GM21423 (cell line): Measurements from ENCODE around the gene PRDX3.
"Not testable (repeated sequence)": the region's sequence is repeated elsewhere in the genome, so short reads cannot be mapped to it uniquely, and the experiment has no call there.

ENCODE experiments used
- ATAC-seq: cut with Tn5 transposase; IDR thresholded peaks from one replicate; pipeline ENCODE4 v1.9.1; 2021; ENCODE audit warnings: mild to moderate bottlenecking, moderate library complexity; ENCODE audit not compliant: unreplicated experiment

The PRDX3 gene

GRCh38 chr10:119165171-119166117, 13.2 kb downstream of the PRDX3 start, which contains the start of gene SFXN4:
TSS of gene SFXN4 (minus strand) at chr10:119165714. CDS start at chr10:119165647, 67 bp downstream.
- ATAC-seq, result peak; percentile 93

GRCh38 chr10:119162452-119163092, 16.0 kb downstream of the PRDX3 start:
- no peak for ATAC-seq

DNA sequence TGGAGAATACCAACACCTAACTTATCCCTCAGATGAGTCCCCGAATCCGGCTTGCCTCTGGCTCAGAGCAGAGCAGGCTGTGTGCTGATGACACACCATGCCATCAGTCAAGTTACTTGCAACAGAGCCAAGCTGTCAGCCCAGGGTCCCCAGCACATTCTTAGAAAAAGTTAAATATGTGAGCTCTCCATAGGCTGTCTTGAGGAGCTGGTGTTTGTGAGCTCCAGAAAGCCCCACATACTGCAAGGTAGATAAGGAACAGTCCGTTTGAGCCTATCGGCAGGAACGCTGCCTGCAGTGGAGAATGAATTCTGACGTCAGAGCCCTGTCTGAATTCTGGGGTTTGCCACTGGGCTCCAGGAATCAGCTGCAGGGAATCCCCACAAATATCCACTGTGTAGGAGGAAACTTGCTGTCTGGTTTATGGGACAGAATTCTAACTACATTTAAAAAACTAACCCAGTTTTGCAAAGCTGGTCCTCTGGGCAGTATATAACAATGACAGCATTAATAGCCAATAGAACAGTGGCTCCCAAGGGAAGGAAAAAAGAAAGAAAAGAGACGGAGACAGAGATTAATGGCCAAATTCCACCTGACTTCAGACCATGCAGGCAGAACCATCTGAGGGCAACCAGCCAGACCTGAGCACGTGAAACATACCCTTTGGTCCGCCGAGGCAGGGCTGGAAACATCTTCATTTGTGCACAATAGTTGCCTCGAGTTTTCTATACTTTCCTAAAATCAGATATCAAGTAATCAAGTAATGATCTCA, 16.7 kb downstream of the PRDX3 start:
- no peak for ATAC-seq

GRCh38 chr10:119159332-119159731, 19.3 kb downstream of the PRDX3 start:
- ATAC-seq, result no peak

DNA sequence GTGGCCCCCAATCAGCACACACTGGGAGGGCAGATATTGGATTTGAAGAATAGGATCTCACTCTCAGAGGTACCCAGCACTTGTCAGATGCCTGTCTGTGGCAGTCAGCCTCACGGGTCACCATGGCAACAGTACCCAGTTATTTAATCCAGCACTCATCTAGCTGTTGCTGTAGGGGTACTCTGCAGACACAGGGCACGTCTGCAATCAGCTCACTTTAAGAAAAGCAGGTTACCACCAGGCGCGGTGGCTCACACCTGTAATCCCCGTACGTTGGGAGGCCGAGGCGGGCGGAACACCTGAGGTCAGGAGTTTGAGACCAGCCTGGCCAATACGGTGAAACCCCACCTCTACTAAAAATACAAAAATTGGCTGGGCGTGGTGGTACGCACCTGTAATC, 25.0 kb downstream of the PRDX3 start:
- no peak for ATAC-seq

DNA sequence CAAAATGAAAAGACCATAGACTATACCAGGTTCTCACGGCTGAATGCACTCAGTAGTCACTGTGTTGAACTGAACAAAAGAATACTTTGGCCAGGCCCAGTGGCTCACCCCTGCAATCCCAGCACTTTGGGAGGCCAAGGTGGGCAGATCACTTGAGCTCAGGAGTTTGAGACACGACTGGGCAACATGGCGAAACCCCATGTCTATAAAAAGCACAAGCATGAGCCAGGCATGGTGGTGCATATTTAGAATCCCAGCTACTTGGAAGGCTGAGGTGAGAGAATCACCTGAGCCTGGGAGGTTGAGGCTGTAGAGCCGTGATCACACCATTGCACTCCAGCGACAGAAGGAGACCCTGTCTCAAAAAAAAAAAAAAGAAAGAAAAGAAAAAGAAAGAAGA, 25.6 kb downstream of the PRDX3 start:
- ATAC-seq, result no peak

DNA sequence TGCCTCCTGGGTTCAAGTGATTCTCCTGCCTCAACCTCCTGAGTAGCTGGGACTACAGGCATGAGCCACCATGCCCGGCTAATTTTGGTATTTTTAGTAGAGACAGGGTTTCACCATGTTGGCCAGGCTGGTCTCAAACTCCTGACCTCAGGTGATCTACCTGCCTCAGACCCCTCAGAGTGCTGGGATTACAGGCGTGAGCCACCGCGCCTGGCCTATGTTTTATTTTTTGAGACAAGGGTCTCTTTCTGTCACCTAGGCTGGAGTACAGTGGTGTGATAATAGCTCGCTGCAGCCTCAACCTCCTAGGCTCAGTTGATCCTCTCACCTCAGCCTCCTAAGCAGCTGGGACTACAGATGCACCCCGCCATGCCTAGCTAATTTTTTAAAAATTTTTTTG, 27.0 kb downstream of the PRDX3 start:
- ATAC-seq, result not testable (repeated sequence)

DNA sequence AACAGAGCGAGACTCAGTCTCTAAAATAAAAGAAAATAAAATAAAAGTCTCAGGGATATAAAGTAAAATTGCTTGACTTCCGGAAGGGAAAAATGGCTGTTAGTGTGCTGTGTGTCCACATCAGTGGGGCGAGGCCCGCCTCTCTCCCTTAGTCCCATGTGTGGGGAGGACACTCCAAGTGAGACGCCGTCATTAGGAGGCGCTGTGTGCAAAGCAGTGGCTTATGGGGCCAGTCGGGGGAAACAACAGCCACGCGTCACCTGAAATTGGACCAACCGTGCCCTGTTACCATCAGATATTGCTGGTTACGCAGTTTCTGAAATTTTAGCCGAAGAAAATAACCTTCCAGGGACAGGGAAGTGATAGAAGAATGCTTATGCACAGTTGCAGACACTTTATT, 28.9 kb downstream of the PRDX3 start:
- no peak for ATAC-seq

DNA sequence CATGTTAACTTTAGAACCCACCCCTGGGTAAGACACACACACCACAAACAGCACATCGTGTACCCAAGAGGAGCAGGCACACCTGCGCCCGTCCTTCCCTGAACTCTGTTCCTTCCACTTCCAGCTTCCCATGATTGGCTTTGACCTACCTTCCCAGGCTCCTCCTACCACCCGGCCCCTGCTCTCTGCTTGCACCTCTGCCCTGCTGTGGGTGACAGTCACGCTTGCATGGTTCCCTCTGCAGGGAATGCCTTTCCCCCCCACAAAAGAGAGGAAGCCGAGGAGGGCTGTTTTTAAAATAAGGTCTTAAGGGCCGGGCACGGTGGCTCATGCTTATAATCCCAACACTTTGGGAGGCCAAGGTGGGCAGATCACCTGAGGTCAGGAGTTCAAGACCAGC, 29.5 kb downstream of the PRDX3 start:
- no peak for ATAC-seq

DNA sequence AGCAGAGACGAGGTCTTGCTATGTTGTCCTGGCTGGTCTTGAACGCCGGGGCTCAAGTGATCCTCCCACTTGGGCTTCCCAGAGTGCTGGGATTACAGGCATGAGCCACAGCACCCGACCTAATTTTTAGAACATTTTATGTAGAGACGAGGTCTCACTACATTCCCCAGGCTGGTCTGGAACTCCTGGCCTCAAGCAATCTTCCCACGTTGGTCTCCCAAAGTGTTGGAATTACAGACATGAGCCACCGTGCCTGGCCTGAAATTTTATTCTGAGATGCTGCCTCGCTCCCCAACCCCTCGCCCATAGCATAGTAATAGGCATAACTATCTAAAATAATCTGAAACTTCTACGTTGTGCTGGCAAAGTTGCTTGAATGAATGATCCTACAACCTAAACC, 35.0 kb downstream of the PRDX3 start:
- ATAC-seq, result no peak

DNA sequence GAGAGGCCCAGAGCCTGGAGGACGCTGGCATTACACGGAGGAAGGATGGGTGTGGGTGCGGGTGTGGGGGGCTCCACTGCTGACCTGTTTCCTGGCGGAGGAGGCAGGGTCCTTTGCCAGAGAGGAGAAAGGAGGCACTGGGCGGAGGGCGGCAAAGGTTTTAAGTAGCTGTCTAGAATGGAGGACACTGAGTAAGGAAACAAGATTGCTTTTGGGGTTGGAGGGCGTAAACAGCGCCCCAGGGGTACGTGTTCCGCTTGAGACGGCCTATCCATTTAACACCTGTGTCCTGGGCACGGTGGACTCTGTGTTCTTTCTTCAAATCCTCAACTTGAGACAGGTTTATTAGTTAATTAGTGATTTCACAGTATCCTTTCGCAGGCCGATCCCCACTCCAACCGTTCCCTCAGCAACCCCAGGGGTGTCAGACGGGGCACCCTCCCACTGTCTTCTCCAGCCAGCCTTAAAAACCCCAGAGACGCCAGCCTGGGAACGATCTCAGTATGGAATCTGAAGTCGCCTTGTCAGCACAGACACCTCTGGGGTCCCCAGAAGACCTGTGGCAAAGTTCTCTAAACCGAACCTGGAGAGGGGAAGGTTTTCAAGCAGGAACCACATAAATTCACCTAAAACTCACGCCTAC, 37.9 kb downstream of the PRDX3 start:
- no peak for ATAC-seq

- no peak for ATAC-seq
Observed at GRCh38 chr10:119139464-119140067, 39.0 kb downstream of the PRDX3 start.

DNA sequence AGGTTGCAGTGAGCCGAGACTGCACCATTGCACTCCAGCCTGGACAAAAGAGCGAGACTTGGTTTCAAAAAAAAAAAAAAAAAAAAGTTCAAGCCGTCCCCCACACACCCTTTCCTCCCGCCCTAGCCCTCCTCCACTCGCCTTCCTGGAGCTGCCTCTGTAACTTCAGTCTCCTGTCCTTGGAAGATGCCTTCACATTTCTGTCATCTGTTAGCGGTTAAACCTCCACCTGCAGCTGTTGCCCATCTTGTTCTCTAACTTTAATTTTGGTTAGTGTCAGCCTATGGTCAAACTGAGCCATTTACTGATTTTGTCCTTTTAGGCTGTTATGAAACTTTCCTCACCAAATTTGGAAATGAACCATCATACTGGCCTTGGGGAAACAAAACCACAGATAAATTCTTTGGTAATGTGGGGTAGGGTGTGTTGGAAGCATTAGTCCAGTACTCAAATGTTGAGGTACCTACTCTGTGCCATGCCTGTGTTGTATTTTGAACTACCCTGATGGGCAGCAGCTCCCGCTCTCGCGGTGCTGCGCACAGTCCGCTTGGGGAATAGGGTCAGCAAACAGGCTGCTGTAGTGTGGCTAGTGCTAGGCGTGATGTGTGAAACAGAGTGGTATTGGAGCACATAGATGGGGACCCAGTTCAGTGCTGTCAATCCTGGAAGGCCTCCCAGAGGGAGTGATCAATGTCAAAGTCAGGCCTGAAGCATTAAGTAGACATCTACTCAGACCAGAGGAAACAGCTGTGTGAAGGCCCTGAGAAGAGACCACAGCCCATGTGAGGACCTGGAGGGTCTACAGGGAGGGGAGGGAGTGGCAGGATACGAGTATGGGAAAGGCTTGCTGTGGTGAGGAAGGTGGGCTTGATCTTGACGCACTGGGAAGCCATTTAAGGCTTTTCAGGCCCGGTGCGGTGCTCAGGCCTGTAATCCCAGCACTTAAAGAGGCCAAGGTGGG, 40.0 kb downstream of the PRDX3 start:
- ATAC-seq, result no peak

- ATAC-seq, result not testable (repeated sequence)
Observed at GRCh38 chr10:119137878-119138277, 40.7 kb downstream of the PRDX3 start.

- ATAC-seq, result no peak
Observed at GRCh38 chr10:119136084-119136483, 42.5 kb downstream of the PRDX3 start.

DNA sequence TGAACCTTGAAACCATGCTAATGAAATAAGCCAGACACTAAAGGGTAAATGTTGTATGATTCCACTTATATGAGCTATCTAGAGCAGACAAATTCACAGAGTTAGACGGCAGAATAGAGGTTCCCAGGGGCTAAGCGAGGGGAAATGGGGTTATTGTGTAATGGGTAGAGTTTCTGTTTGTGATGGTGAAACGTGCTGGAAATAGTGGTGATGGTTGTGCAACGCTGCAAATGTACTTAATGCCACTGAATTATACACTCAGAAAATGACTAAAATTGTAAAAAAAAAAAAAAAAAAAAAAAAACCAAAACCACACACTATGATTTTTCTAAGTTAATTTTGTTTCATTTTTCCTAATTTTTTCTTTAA, 43.1 kb downstream of the PRDX3 start:
- ATAC-seq, result no peak

DNA sequence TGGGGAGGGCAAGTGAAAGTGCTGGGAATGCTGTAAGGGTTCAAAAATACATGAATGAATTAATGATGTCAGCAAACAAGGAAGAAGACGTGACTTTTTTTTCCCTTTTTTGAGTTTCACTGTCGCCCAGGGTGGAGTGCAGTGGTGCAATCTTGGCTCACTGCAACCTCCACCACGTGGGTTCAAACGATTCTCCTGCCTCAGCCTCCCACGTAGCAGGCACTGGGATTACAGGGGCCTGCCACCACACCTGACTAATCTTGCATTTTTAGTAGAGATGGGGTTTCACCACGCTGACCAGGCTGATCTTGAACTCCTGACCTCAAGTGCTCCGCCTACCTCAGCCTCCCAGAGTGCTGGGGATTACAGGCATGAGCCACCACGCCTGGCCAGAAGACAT, 44.7 kb downstream of the PRDX3 start:
- ATAC-seq, result no peak

DNA sequence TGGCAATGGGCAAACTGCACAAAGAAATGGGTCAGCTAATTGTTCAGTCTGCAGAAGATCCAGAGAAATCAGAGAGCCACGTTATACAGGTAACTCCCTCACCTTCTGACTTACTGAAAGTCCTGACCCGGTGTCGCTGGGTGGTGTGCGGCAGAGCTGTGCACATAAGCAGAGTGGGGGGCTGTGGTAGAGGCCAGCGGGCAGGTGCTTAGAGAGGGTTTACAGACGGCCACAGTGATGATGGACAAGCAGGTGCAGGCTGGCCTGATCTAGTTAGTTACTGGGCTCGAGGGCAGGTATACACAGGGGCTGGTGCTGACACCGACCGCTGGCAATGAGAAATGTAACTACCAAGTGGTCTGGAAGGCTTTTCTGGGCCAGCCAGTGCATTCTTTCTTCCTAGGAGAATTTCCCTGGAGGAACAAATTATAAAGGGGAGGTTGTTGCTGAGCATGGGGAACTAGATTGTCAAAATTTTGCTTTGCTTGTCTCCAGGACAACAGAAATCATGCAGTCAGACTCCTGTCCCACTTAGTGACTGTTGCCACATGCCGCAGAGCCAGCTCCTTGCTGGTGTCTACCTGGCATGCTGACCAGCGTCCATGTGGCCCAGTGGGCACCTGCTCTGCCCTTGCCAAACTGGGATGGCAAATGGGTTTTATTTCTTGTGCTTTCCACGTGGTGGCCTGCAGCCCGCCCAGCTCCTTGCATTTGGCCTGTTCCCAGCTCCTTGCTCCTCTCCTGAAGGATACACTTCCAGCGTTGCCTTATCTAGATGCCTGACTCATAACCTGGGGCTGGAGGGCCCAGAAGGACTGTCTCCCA, 45.9 kb downstream of the PRDX3 start:
- ATAC-seq, result no peak
